Activated T-cell treated with anti-CD3 and anti-CD28 coated beads for 24 hours (primary cell): ENCODE measurements around the gene TNFRSF21.
"Not testable (repeated sequence)": the region's sequence is repeated elsewhere in the genome, so short reads cannot be mapped to it uniquely, and the experiment has no call there.

Experiments used
- DNase-seq: peaks from one replicate; pipeline ENCODE4 v3.0.0-alpha.2; 2020; ENCODE audit warnings: low read depth

Gene TNFRSF21

GRCh38 chr6:47251396-47251795 lies 58.3 kb downstream of the TNFRSF21 start:
- no peak for DNase-seq

GRCh38 chr6:47250302-47250701 lies 59.4 kb downstream of the TNFRSF21 start:
- DNase-seq: no peak

- no peak for DNase-seq
Measured at GRCh38 chr6:47248446-47248845, 61.3 kb downstream of the TNFRSF21 start.

GRCh38 chr6:47247227-47247797 lies 62.4 kb downstream of the TNFRSF21 start:
- DNase-seq: no peak

- no peak for DNase-seq
Measured at GRCh38 chr6:47246551-47246950, 63.2 kb downstream of the TNFRSF21 start.

GRCh38 chr6:47245745-47246371 lies 63.8 kb downstream of the TNFRSF21 start:
- DNase-seq: no peak

- DNase-seq: peak; percentile 27
Measured at GRCh38 chr6:47242483-47243386, 67.0 kb downstream of the TNFRSF21 start.

GRCh38 chr6:47241742-47242482 lies 67.8 kb downstream of the TNFRSF21 start:
- no peak for DNase-seq

- no peak for DNase-seq
Measured at GRCh38 chr6:47240277-47240890, 69.3 kb downstream of the TNFRSF21 start.

GRCh38 chr6:47239546-47239945 lies 70.2 kb downstream of the TNFRSF21 start:
- no peak for DNase-seq

GRCh38 chr6:47238456-47238995 lies 71.2 kb downstream of the TNFRSF21 start:
- no peak for DNase-seq

GRCh38 chr6:47237196-47237595 lies 72.5 kb downstream of the TNFRSF21 start:
- no peak for DNase-seq

- no peak for DNase-seq
Measured at GRCh38 chr6:47235964-47236760, 73.5 kb downstream of the TNFRSF21 start.

- DNase-seq: no peak
Measured at GRCh38 chr6:47235421-47235820, 74.3 kb downstream of the TNFRSF21 start.

GRCh38 chr6:47234266-47234933 lies 75.3 kb downstream of the TNFRSF21 start:
- DNase-seq: no peak

GRCh38 chr6:47231151-47231550 lies 78.6 kb downstream of the TNFRSF21 start:
- DNase-seq: no peak

GRCh38 chr6:47230579-47230978 lies 79.1 kb downstream of the TNFRSF21 start:
- no peak for DNase-seq

GRCh38 chr6:47229255-47229654 lies 80.5 kb downstream of the TNFRSF21 start:
- DNase-seq: no peak

- DNase-seq: not testable (repeated sequence)
Measured at GRCh38 chr6:47228093-47228492, 81.6 kb downstream of the TNFRSF21 start.

GRCh38 chr6:47223251-47223650 lies 86.5 kb downstream of the TNFRSF21 start:
- DNase-seq: not testable (repeated sequence)
